AG09309 (cell line): ENCODE measurements around the gene MAP2K5.
A peak's percentile ranks its signal among the peaks of the same experiment; 100 is the strongest.

Source experiments
- DNase-seq: peaks from one replicate; pipeline ENCODE4 v3.0.0-alpha.2; 2010; ENCODE audit warnings: low read depth
- H3K4me3 ChIP-seq: 2 replicates; pipeline ENCODE4 v1.5.1; 2011; ENCODE audit warnings: mild to moderate bottlenecking, low read depth, low read length, moderate library complexity; ENCODE audit not compliant: control insufficient read depth
- CTCF ChIP-seq: IDR thresholded peaks from 2 replicates; pipeline ENCODE4 v1.5.1; 2011; ENCODE audit warnings: mild to moderate bottlenecking, low read depth, low read length, inconsistent platforms; ENCODE audit not compliant: insufficient read depth, control insufficient read depth; ENCODE audit errors: missing control alignments

MAP2K5 gene

GRCh38 chr15:67761343-67761742 is 218.8 kb downstream of the MAP2K5 start:
- TF ChIP-seq CTCF = no peak
- no peak overlapping the region for H3K4me3 ChIP-seq
- DNase-seq = no peak

GRCh38 chr15:67762610-67763368 is 220.3 kb downstream of the MAP2K5 start:
- peak; percentile 31 for DNase-seq
- no peak for TF ChIP-seq CTCF

GRCh38 chr15:67765701-67766100 is 223.2 kb downstream of the MAP2K5 start:
- TF ChIP-seq CTCF = no peak
- DNase-seq = no peak
- no peak overlapping the region for H3K4me3 ChIP-seq

More at GRCh38 chr15:67762610-67763368, 220.3 kb downstream of the MAP2K5 start:
- H3K4me3 ChIP-seq = no peak overlapping the region

GRCh38 chr15:67766968-67767367 is 224.5 kb downstream of the MAP2K5 start:
- no peak for TF ChIP-seq CTCF
- no peak for DNase-seq
- H3K4me3 ChIP-seq = no peak overlapping the region

GRCh38 chr15:67768313-67768977 is 225.9 kb downstream of the MAP2K5 start:
- H3K4me3 ChIP-seq = no peak overlapping the region
- no peak for DNase-seq
- no peak for TF ChIP-seq CTCF

- no peak for TF ChIP-seq CTCF
- DNase-seq = no peak
- H3K4me3 ChIP-seq = no peak overlapping the region
These were observed 227.2 kb downstream of the MAP2K5 start for GRCh38 chr15:67769497-67770357.
